ENCODE measurements around the gene PET100.

Gene PET100

GRCh38 chr19:7654401-7654800 lies 24.8 kb downstream of the PET100 start:
- DNase-seq: no peak

GRCh38 chr19:7655581-7655980 lies 26.0 kb downstream of the PET100 start:
- DNase-seq: no peak

- DNase-seq: no peak
These were observed 27.6 kb downstream of the PET100 start for GRCh38 chr19:7657131-7657751.

- DNase-seq: peak; percentile 14
These were observed 28.7 kb downstream of the PET100 start for GRCh38 chr19:7658219-7658686.

GRCh38 chr19:7661744-7662538 lies 32.3 kb downstream of the PET100 start:
- no peak for DNase-seq

GRCh38 chr19:7662657-7663056 lies 33.1 kb downstream of the PET100 start:
- no peak for DNase-seq

GRCh38 chr19:7663706-7664105 lies 34.1 kb downstream of the PET100 start:
- DNase-seq: no peak

GRCh38 chr19:7665076-7665475 lies 35.5 kb downstream of the PET100 start:
- DNase-seq: no peak

GRCh38 chr19:7668842-7669241 lies 39.2 kb downstream of the PET100 start, which contains the start of gene RETN:
TSS of gene RETN (plus strand) at chr19:7669049. CDS start at chr19:7669327, 278 bp downstream.
- no peak for DNase-seq

- no peak for DNase-seq
These were observed 40.0 kb downstream of the PET100 start for GRCh38 chr19:7669641-7670040.

GRCh38 chr19:7670150-7670783 lies 40.7 kb downstream of the PET100 start:
- no peak for DNase-seq

GRCh38 chr19:7670790-7671189 lies 41.2 kb downstream of the PET100 start:
- DNase-seq: no peak

GRCh38 chr19:7672522-7672921 lies 42.9 kb downstream of the PET100 start:
- DNase-seq: no peak

GRCh38 chr19:7674010-7675005 lies 44.7 kb downstream of the PET100 start:
- DNase-seq: peak; percentile 86

GRCh38 chr19:7676376-7676775 lies 46.8 kb downstream of the PET100 start:
- DNase-seq: no peak

GRCh38 chr19:7676854-7677253 lies 47.3 kb downstream of the PET100 start, which contains the start of gene MCEMP1:
TSS of gene MCEMP1 (plus strand) at chr19:7677090. CDS start at chr19:7677121, 31 bp downstream.
- no peak for DNase-seq

- DNase-seq: no peak
These were observed 48.2 kb downstream of the PET100 start for GRCh38 chr19:7677669-7678311.

- peak; percentile 68 for DNase-seq
These were observed 49.6 kb downstream of the PET100 start for GRCh38 chr19:7678971-7679751.

GRCh38 chr19:7679771-7680605 lies 50.4 kb downstream of the PET100 start:
- DNase-seq: no peak
